Lower leg skin (tissue), 3 donors: ENCODE data around the gene CAMK1.

Experiments used
- CTCF ChIP-seq, 3 donors: fragments of 450-650 bp; IDR thresholded peaks; one replicate each; pipeline ENCODE4 v1.5.1; 2016; ENCODE audit warnings: antibody characterized with exemption in 3 of 3, mild to moderate bottlenecking in 3 of 3, moderate library complexity in 2 of 3
- POLR2A ChIP-seq, 2 donors: fragments of 450-650 bp; IDR thresholded peaks; one replicate each; pipeline ENCODE4 v1.6.1; 2016 to 2017; ENCODE audit warnings: antibody characterized with exemption in 2 of 2, mild to moderate bottlenecking in 1 of 2, moderate library complexity in 1 of 2

- TF ChIP-seq CTCF (IDR thresholded peaks at IDR 0.05) (no peak), POLR2A (IDR thresholded peaks at IDR 0.05) (no peak)
These were observed 27.2 kb downstream of the CAMK1 start for GRCh38 chr3:9742560-9742959.
